ENCODE measurements around the gene SLC46A3. TPM values are rescaled to one million over a fixed set of nuclear protein-coding genes. Genes with fewer than 3 reads are reported as not detected.

The SLC46A3 gene
- total and polyA plus RNA-seq, 4 donors, result 7.0 to 63.3 (median 32.6) TPM

DNA sequence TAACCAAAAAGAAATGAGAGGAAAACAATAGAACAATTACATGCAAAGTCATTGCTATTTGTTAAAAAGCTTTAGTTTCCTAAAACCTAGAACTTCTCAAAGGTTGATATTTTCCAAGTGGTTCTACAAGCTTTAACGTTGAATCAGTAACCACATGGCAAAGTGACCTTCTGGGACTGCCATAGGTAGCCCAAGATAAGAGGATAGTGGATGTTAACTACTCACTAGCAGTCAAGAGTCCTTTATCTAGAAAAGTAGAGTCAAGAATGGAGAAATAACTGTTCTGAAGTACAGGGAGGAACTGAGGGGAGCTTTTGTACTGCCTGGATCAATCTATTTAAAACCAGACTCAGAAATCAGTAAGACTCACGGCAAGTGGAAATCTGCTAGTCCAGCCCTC lies 9.9 kb upstream of the SLC46A3 start:
- WGBS, result 66% methylated on average over 2 of the region's 2 CpGs
- H3K27me3 ChIP-seq (ENCODE audit: control insufficient read depth in 4 of 4, insufficient read depth in 4 of 4, low read length in 3 of 4), result no peaks in the 10 kb centered on the region
- peaks cover 0 to 3% (median 0%) of the 10 kb centered on the region in 4 donors for H3K36me3 ChIP-seq (ENCODE audit: control insufficient read depth in 4 of 4, insufficient read depth in 3 of 4, low read depth in 1 of 4, low read length in 3 of 4)
- peaks cover 4 to 16% (median 9%) of the 10 kb centered on the region in 4 donors for H3K4me1 ChIP-seq (ENCODE audit: control insufficient read depth in 4 of 4, insufficient read depth in 4 of 4, low read length in 3 of 4)
- no peaks in the 10 kb centered on the region for H3K9me3 ChIP-seq (ENCODE audit: control insufficient read depth in 4 of 4, low read length in 3 of 4)
- no peak overlapping the region for H3K4me3 ChIP-seq (ENCODE audit: low read depth in 1 of 3, low read length in 3 of 3)
- H3K9ac ChIP-seq (ENCODE audit: low read depth in 1 of 2, low read length in 2 of 2), result no peak overlapping the region
- DNase-seq (ENCODE audit: low spot score), result no peak
- no peak for TF ChIP-seq RXRA (IDR thresholded peaks at IDR 0.05)
- H3K27ac ChIP-seq (ENCODE audit: low read depth in 1 of 2, low read length in 2 of 2), result no peak overlapping the region

DNA sequence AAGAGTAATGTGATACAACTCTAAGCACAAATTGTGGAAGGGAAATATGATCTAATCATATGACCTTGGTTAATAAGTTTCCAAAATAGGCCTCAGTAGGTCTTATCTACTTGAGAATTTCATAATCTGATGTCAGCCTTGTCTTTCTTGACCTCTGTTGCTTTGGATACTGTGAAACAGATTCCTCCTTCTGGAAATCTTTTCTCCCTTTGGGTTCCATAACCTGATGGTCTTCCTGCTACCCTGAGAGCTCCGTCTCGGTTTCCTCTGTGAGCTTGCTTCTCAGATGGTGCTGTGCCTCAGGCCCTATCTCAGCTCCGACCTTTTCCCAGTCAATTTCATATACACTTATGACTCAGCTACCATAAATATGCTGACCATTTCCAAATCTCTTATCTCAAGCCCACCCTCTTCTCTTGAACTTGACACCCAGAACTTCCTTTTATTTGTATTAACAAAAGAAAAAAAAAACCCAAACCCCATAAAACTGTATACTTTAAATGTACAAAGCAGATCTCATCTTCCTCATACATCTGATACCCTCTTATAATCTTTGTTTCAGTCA lies 6.4 kb upstream of the SLC46A3 start:
- Histone ChIP-seq H3K36me3 (ENCODE audit: control insufficient read depth in 4 of 4, insufficient read depth in 3 of 4, low read depth in 1 of 4, low read length in 3 of 4) (peaks cover 0 to 3% (median 0%) of the 10 kb centered on the region in 4 donors), H3K4me3 (ENCODE audit: low read depth in 1 of 3, low read length in 3 of 3) (no peak overlapping the region), H3K4me1 (ENCODE audit: control insufficient read depth in 4 of 4, insufficient read depth in 4 of 4, low read length in 3 of 4) (peaks cover 4 to 16% (median 9%) of the 10 kb centered on the region in 4 donors), H3K27me3 (ENCODE audit: control insufficient read depth in 4 of 4, insufficient read depth in 4 of 4, low read length in 3 of 4) (no peaks in the 10 kb centered on the region), H3K9me3 (ENCODE audit: control insufficient read depth in 4 of 4, low read length in 3 of 4) (no peaks in the 10 kb centered on the region), H3K9ac (ENCODE audit: low read depth in 1 of 2, low read length in 2 of 2) (no peak overlapping the region), H3K27ac (ENCODE audit: low read depth in 1 of 2, low read length in 2 of 2) (no peak overlapping the region)
- DNase-seq (ENCODE audit: low spot score), result no peak
- TF ChIP-seq GABPA (IDR thresholded peaks at IDR 0.05 in 1 of 2, conservative IDR thresholded peaks at IDR 0.05 in 1 of 2), result no peak
- no peak for TF ChIP-seq REST (IDR thresholded peaks at IDR 0.05)
- TF ChIP-seq, protein P1, sequence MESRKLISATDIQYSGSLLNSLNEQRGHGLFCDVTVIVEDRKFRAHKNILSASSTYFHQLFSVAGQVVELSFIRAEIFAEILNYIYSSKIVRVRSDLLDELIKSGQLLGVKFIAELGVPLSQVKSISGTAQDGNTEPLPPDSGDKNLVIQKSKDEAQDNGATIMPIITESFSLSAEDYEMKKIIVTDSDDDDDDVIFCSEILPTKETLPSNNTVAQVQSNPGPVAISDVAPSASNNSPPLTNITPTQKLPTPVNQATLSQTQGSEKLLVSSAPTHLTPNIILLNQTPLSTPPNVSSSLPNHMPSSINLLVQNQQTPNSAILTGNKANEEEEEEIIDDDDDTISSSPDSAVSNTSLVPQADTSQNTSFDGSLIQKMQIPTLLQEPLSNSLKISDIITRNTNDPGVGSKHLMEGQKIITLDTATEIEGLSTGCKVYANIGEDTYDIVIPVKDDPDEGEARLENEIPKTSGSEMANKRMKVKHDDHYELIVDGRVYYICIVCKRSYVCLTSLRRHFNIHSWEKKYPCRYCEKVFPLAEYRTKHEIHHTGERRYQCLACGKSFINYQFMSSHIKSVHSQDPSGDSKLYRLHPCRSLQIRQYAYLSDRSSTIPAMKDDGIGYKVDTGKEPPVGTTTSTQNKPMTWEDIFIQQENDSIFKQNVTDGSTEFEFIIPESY (IDR thresholded peaks at IDR 0.05), result no peak
- no peak for TF ChIP-seq NR2F2 (IDR thresholded peaks at IDR 0.05)
- TF ChIP-seq, protein P2, sequence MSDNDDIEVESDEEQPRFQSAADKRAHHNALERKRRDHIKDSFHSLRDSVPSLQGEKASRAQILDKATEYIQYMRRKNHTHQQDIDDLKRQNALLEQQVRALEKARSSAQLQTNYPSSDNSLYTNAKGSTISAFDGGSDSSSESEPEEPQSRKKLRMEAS (IDR thresholded peaks at IDR 0.05), result no peak
- no peak for TF ChIP-seq RXRA (IDR thresholded peaks at IDR 0.05)
- TF ChIP-seq, protein P3, sequence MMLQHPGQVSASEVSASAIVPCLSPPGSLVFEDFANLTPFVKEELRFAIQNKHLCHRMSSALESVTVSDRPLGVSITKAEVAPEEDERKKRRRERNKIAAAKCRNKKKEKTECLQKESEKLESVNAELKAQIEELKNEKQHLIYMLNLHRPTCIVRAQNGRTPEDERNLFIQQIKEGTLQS (IDR thresholded peaks at IDR 0.05), result no peak
- no peak for TF ChIP-seq YY1 (IDR thresholded peaks at IDR 0.05)
- no peak for TF ChIP-seq SP1 (IDR thresholded peaks at IDR 0.05)
- no peak for TF ChIP-seq TAF1 (conservative IDR thresholded peaks at IDR 0.05)
- TF ChIP-seq FOXA1 (IDR thresholded peaks at IDR 0.05), result no peak
- 74% methylated on average over 3 of the region's 3 CpGs for WGBS

GRCh38 chr13:28723806-28724205 lies 5.0 kb upstream of the SLC46A3 start:
- Histone ChIP-seq H3K9ac (ENCODE audit: low read depth in 1 of 2, low read length in 2 of 2) (no peak overlapping the region), H3K9me3 (ENCODE audit: control insufficient read depth in 4 of 4, low read length in 3 of 4) (no peaks in the 10 kb centered on the region), H3K4me3 (ENCODE audit: low read depth in 1 of 3, low read length in 3 of 3) (no peak overlapping the region), H3K27ac (ENCODE audit: low read depth in 1 of 2, low read length in 2 of 2) (no peak overlapping the region), H3K27me3 (ENCODE audit: control insufficient read depth in 4 of 4, insufficient read depth in 4 of 4, low read length in 3 of 4) (no peaks in the 10 kb centered on the region), H3K4me1 (ENCODE audit: control insufficient read depth in 4 of 4, insufficient read depth in 4 of 4, low read length in 3 of 4) (peaks cover 0 to 13% (median 7%) of the 10 kb centered on the region in 4 donors), H3K36me3 (ENCODE audit: control insufficient read depth in 4 of 4, insufficient read depth in 3 of 4, low read depth in 1 of 4, low read length in 3 of 4) (peaks cover 0 to 3% (median 0%) of the 10 kb centered on the region in 4 donors)
- 97% methylated on average over 22 of the region's 22 CpGs for WGBS
- DNase-seq (ENCODE audit: low spot score), result no peak
- TF ChIP-seq EGR1 (IDR thresholded peaks at IDR 0.05; ENCODE audit: low read depth in 2 of 2), result no peak
- no peak for TF ChIP-seq HNF4G (IDR thresholded peaks at IDR 0.05)
- TF ChIP-seq REST (IDR thresholded peaks at IDR 0.05), result no peak
- no peak for TF ChIP-seq RXRA (IDR thresholded peaks at IDR 0.05)
- no peak for TF ChIP-seq FOXA1 (IDR thresholded peaks at IDR 0.05)
- no peak for TF ChIP-seq RAD21 (IDR thresholded peaks at IDR 0.05)
- TF ChIP-seq, protein P1 (IDR thresholded peaks at IDR 0.05), result no peak
- TF ChIP-seq JUND (IDR thresholded peaks at IDR 0.05), result no peak
- TF ChIP-seq, protein P3 (IDR thresholded peaks at IDR 0.05), result no peak
